ENCODE measurements around the gene FECH.

DNA sequence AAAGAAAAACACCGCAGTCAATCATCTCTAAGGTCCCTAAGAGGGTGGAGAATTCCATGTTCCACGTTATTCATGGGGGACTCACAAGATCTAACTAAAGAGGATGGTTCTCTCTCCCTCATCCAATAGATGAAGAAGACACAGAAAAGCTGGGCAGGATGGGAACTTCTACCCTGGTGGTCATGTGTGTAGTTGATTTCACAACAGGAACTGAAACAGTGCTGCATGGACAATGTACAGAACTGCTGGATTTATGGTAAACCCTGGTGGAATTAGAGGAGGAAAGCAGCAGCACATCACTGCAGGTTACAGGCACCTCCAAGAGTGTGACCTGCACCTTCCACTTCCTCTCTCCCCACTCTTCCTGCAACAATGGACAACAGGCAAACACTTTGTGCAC lies 31.4 kb downstream of the FECH start:
- TF ChIP-seq, protein P1, sequence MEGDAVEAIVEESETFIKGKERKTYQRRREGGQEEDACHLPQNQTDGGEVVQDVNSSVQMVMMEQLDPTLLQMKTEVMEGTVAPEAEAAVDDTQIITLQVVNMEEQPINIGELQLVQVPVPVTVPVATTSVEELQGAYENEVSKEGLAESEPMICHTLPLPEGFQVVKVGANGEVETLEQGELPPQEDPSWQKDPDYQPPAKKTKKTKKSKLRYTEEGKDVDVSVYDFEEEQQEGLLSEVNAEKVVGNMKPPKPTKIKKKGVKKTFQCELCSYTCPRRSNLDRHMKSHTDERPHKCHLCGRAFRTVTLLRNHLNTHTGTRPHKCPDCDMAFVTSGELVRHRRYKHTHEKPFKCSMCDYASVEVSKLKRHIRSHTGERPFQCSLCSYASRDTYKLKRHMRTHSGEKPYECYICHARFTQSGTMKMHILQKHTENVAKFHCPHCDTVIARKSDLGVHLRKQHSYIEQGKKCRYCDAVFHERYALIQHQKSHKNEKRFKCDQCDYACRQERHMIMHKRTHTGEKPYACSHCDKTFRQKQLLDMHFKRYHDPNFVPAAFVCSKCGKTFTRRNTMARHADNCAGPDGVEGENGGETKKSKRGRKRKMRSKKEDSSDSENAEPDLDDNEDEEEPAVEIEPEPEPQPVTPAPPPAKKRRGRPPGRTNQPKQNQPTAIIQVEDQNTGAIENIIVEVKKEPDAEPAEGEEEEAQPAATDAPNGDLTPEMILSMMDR (IDR thresholded peaks at IDR 0.05 in 2 of 3, conservative IDR thresholded peaks at IDR 0.05 in 1 of 3; ENCODE audit: control insufficient read depth in 2 of 3, extremely low read depth in 1 of 3, insufficient read depth in 1 of 3, low read depth in 3 of 3, low read length in 3 of 3) = no peak
- TF ChIP-seq EP300 (IDR thresholded peaks at IDR 0.05; ENCODE audit: borderline replicate concordance in 1 of 2, control insufficient read depth in 1 of 2, low read depth in 2 of 2, low read length in 2 of 2) (no peak), SMC3 (IDR thresholded peaks at IDR 0.05; ENCODE audit: borderline replicate concordance, low read length) (no peak), NBN (IDR thresholded peaks at IDR 0.05) (no peak)

Data from GM12878 (cell line).